Dedifferentiated amniotic fluid mesenchymal stem cell (primary cell): ENCODE data around the gene COA5.

ENCODE experiments used
- DNase-seq: peaks from one replicate; pipeline ENCODE4 v3.0.0-alpha.2; 2016; ENCODE audit errors: extremely low spot score

COA5 gene, protein sequence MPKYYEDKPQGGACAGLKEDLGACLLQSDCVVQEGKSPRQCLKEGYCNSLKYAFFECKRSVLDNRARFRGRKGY

DNA sequence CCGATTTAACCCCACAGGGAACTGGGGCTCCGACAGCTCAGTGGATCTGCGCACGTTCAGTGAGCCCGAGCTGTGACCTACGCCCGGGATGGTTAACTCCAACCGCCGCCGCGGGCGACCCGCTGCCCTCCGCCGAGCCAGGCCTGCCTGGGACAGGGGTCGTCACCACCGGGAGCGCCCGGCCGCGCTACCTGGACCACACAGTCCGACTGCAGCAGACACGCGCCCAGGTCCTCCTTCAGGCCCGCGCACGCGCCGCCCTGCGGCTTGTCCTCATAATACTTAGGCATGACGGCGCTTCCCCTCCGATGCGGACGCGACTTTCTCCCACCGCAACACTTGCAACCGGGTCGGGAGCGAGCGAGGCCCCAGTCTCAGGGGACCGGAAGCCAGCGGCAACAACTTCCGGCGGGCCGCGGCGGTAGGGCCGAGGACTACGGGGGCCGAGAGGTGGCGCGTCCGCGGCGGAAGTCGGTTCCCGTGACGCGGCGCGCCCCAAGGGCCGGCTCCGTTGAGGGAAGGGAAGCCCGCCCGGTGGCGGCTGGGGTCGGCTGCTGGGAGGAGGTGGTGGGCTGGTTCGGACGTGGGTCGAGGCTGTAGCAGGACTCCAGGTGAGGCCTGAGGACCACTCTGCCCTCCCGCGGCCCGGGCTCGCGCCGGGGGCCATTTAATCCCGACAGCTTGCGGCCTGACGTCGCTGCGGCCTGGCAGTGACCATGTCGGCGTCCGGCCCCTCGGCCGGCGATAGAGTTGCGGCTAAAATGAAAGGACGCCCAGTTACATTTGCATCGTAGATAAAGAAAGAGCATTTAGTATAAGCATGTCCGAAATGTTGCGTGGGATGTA is at the start of gene COA5, which contains the start of gene UNC50:
TSS of gene COA5 (minus strand) at position 397 of the 846 bp plus-strand sequence. CDS start at position 290, 107 bp downstream.
TSS of gene UNC50 (plus strand) at position 474 of the 846 bp plus-strand sequence. CDS start 1,171 bp downstream, outside the sequence.
- DNase-seq: peak; percentile 90

DNA sequence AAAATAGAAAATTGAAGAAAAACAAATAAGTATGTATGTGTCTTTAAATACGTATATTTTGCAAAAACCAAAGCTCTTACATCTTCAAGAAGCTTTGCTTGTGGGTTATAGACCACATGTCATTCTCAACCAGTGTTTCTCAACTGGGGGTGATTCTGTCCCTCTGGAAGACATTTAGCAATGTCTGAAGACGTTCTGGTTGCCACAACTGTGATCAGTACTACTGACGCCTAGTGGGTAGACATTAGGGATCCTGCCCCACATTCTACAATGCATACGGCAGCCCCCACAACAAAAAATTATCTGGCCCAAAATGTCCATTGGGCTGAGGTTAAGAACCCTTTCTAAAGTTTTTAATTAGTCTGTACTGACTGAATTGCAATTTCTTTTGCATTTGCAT is 48.5 kb upstream of the COA5 start:
- no peak for DNase-seq

DNA sequence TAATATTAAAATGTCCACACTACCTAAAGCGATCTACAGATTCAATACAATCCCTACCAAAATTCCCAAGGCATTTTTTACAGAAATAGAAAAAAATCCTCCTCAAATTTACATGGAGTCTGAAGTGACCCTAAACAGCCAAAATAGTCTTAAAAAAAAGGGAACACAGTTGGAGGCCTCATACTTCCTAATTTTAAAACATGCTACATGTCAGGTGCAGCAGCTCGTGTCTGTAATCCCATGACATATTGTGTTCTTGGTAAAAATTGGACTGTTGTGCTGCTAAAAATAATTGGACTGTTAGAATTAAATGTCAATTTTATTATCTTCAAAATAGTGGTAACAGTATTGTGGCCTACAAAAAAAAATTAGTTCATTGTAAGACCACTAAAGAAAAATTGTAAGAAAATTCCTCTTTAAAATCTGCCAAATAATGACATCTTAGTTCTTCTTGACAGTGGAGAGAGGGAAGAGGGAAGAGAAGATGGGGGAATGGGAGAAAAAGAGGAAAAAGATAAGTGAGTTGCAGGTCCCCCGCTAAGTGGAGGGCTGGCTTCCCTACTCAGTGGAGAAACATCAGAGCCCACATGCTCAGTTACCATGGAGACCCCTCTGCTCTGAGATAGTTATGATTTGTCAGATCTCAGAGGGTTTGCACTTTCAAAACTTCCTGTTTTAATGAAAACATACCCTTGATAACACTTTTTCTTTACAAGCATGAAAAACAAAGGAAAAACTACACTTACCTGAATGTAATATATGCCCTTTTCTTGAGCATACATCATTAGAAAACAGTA is 46.6 kb upstream of the COA5 start:
- no peak for DNase-seq

DNA sequence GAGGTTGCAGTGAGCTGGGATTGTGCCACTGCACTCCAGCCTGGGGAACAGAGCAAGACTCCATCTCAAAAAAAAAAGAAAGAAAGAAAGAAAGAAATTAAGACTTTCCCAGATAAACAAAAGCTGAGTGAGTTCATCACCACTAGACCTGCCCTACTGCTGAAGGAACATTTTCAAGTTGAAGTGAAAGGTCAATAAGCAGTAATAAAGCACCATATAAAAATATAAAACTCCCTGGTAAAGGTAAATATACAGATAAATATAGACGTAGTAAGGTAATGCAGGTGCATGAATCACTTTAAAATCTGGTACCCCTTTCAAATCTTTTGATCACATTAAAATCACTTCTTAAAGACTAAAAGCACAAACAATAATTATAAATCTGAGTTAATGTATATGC is 42.7 kb upstream of the COA5 start:
- no peak for DNase-seq

DNA sequence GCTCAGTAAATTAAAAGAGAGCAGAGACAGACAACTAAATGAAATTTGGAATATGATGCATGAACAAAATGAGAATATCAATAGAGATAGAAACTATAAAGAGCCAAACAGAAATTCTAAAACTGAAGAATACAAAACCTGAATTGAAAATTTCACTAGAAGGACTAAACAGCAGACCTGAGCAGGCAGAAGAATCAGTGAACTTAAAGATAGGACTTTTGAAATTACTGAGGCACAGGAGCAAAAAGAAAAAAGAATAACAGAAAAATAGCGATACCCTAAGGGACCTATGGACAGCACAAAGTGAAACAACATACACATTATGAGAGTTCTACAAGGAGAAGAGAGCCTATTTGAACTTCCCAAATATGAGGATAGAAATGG is 41.7 kb upstream of the COA5 start:
- DNase-seq: no peak

DNA sequence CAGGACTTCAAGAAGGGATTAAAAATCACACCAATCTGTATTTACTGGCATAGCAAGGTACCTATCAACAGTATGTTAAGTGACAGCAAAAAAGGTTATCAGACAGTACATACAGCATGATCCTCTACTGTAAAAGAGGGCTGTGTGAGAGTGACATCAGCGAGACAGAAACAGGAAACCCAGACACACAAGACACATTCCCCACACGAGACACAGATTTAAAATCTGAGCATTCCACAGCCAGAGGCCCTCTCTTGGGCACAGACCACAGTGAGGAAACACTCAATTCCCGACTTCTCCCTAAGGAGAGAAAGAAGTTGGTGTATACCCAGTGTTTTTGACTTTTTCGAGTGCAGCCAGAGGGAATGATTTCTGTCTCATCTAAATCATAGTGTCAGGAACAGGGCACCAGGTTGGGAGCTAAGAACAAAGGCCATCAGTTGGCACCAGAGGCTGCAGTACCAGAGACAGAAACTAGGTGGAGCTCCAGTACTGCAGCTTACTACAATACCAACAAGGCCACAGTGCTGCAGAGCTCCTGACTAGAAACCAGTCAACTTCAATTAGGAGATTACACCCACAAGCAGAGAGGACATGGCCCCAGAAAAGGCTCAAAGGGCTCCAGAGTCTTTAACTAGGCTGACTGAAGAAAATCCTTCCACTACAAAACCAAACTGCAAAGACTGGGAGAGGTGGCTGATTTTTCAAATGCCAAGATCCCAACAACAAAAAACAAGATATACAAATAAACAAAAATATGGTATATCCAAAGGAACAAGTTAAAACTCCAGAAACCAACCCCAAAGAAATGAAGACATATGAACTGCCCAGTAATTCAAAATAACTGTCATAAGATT is 41.1 kb upstream of the COA5 start:
- DNase-seq: peak; percentile 78

DNA sequence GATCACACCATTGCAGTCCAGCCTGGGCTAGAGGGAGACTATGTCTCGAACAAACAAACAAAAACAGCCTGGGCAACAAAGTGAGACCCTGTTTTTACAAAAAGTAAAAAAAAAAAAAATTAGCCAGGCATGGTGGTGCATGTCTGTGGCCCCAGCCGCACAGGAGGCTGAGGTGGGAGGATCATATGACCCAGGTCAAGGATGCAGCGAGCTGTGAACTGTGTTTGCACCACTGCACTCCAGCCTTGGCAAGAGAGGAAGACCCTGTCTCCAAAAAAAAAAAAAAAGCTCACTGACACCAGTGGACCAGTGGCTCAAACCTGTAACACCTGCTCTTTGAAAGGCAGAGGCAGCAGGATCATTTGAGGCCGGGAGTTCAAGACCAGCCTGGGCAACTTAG is 40.1 kb upstream of the COA5 start:
- no peak for DNase-seq

DNA sequence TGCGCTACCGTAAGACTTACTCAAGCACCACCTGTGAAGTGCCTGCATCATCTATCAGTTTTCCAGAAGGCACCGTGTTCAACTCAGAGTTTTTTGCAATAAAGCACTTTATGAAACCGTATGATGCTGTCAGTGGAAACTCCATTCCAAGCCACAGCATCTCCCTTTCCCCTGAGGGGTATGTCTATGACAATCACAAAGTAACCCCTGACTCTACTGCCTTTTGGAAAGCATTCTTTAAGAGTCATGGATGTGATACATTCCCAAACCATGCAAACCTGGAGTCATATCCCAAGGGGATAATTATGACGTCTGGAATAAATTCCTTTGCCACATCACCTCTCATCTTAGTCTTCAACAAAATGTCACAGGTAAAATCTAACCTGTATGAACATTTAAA is 39.3 kb upstream of the COA5 start:
- no peak for DNase-seq

DNA sequence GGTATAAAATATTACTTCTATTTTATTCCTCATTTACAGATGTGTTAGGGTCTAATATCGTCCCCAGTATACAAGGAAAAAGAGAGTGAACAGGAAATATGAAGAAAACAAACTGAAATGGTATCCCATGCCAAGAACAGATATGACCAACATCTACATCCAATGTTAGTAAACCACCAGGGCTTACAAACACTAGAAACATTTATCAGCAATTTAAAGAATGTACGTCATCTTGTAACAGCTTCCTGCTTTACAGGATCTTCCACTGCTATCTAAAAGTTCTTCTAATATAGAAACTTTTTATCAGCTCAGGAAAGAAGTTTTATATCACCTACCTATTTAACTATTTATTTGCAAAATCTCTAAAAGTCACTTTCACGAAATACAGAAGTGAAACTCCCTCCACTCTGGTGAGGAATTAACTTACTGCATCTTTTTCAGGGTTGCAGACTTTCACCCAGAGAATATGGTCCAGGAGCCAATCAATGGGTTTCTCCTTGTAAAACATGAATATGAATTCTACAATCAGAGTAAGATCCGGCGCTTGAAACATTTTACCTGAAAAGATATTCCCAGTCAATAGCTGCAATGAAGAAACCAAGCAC is 35.3 kb upstream of the COA5 start:
- DNase-seq: no peak

DNA sequence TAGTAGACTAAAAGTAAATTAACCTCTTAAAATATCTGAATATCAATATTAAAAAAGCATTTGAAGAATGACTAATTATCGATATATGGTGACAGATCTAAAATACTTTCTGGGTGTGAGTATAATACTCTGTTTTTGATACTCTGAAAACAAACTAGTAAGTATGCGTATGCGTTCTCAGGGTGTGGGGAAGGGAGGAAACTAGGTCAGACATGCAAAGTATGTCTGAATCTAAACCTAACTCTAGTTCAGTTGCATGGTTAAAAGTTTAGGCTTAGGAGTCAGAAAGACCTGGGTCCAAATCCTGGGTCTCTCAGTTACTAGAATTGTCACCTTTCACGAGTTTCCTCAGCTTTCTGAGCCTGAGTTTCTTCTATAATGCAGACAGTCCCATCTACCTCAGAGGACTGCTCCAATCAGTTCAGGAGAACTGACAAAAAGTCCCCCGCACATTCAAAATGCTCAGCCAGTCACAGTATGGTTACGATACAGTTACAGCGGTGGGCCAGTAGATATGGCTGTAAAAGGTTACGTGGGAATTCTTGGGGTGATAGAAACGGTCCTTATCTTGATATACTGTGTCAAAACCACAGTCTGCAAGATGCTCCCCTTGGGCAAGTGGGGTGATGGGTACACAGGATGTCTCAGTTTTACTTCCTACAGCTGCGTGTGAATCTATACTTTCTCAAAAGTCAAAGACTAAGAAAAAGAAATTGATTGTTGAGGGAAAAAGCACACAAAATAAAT is 29.3 kb upstream of the COA5 start:
- DNase-seq: no peak

DNA sequence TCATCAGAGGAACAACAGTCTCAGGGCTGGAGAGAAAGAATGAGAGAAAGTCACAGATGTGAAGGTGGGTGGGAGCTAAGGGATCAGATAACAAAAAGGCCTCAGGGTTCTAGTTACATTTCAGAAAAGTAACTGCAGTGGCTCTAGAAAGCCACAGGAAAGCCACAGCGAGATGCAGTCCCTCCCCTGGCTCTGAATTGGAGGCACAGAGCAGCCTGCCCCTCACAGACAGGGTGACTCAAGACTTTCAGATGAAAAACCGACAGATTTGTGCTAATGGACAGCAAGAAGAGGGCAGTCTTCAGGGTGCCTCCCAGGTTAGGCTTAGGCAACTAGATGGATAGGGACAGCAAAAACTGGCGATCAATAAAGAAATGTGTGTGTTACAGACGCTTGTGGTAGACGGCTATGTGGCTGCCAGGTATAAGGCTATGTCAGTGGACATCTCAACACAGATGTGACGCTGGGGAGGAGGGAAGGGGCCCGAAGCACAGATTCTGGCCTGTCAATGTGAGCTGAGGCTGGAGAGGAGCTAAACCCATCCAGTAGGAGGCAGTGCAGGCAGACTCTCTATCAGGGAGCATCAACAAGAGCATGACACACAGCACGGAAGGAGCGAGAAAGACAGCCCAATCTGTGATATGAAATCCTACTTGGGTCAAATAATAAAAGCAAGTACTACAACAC is 26.2 kb upstream of the COA5 start:
- no peak for DNase-seq

DNA sequence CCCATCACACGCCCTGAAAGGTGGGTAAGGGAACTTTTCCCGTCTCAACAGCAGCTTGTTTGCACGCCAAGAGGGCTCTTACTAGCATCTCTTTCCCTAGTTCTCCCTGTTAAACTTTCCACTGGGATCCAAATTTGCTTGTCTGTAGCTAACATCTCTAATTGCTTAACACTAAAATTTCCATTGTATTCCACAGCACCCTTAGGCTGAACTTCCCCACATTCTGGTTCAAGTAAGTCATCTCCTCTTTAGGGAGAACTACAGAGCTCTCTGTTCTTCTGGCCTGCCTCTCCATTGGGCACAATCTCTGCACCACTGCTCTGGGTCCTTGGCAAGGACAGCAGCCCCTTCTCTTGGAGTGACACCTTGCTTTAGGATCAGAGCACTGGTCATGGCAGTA is 24.0 kb upstream of the COA5 start:
- no peak for DNase-seq

DNA sequence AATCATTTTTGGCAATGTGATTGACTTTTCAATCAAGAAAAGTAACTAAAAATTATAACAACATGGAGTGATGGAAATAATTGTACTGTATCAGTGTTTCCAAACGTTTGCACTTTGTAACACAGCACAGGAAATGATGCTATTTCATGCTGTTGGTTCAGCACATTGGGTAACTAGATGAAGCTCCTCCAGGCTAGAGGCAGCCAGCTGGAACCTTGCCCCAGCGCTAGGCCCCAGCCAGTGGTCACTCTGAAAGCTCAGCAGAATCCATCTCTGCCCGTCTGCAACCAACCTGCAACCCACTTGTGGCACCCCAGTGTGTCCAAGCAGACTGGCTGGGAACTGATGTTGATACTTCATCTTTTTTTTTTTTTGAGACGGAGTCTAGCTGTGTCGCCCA is 15.3 kb upstream of the COA5 start:
- no peak for DNase-seq

DNA sequence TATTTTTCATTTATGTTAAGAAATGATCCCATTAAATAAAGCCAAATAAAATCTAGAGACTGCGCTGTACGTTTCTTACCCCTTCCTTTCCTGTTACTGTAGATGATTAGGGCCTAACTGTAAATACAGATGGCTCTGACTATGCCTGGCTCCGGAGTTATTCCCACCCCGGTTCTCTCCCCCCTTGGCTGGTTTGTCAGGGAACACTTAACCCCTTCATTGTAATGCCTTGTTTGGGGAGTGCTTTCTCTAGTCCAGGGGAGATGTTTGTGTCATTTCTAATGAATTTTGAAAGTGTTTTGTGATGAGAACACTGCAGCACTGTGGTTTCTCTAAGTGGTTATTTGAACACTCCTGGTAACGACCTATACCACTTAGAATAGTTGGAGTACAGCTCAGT is 8.8 kb upstream of the COA5 start:
- no peak for DNase-seq

DNA sequence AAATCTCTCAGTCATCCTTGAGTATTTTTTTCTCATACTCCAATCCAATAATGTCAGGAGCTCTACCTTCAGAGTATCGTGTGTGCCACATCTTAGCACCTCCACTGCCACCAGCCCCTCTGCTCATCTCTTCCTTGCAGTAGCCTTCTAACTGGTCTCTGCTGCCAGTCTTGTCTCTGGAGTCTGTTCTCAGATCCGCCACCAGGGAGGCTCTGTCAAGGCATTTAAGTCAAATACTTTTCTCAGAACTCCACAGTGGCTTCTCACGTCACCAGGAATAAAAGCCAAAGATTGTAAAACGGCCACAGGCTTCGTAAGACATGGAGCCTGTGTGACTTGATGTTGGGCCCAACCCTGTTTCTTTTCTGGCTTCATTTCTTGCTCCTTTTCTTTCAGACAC is 7.2 kb upstream of the COA5 start:
- DNase-seq: no peak

DNA sequence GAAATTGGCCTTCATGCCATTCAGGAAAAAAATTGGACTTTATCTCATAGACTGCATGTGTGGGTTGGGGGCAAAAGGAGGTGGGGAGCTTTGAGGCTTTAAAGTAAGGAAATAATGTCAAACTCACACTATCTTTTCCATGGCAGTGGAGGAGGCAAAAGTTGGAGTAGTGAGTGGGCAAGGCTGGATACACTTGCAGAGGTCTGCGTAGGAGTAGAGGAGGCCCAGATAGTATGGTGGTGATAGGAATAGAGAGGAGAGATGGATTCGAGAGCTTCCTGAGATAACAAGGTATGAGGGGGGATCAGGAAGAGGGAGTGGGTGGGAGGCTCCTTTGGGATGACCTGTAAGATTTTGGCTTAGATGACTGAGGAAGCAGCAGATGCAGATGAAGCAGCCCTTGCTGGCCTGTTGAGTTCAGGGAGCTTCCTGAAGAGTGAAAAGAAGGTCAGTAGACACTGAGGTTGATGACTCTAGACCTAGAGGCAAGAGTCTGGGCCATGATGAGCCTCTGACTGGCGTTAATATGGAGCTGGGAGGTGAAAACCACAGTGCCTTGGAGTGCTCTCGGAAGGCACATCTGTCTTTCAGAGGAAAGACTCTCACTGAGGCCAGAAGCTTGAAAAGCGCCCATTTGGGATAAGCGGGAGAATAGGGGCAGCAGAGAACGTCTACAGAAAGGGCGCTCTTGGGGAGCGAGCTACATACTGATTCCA is 5.9 kb upstream of the COA5 start:
- DNase-seq: no peak

DNA sequence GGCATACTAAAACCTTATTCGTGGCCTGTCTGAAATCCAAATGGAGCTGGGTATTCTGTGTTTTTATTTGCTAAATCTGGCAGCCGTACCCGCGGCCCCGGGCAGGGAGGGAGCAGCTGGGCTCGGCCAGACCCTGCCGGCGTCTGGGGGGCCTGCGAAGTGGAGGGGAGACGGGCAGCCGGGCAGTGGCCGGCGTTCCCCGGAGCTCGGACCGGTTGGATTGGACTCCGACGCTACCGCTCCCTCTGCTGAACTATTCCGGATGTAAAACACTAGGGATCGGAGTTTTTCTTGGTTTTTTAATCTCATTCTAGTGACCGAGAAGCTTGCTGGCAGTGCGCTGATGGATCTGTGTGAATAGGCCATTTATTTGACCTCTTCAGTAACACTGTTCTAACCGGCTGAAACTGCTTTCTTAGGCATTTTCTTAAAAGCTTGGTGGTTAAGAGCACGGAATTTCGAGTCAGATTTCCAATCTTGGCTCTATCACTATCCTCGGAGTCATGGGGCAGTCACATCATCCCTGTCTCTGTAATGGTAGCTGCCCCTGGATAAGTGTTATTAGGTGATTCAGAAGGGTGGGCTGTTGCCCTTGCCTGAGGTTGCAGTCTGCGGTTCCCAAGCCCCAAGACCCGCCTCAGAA is 771 bp upstream of the COA5 start:
- DNase-seq: peak; percentile 30

DNA sequence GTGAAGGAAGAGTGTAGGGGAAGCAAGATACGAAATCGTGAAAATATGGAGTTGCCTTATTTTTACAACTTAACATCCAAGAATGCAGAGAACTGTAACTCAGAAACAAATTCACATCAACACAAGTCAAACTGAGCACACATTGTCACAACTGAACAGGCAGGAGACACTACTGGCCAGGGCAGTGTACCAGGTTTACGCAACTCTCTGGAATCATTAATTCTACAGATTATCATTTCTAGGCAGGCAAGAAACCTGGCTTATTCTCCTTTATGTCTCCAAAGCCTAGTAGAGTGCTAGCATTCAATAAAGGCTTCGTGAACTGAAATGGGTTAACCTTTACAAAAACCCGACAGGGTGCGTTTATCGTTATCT is 584 bp downstream of the COA5 start:
- DNase-seq: no peak

DNA sequence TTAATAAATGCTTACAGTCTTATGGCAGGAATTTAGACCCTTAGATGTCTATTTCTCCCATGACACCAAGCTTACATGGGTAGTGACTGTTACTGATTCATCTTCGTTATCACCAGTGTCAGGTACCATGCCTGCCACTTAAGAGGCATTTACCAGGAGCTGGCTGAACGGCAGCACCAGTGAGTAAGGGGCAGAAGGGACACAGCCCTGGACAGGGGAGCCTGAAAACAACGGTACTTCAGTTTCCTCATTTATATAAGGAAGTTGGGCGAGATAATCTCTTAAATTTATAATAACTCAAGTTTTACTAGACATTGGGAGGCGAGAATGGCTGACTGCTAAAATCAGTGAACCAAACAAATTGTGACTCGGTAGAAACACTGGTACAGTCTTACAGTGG is 1.2 kb downstream of the COA5 start:
- DNase-seq: no peak
